CD4-positive, alpha-beta T cell (primary cell): ENCODE results near the gene PRF1. TPM values are rescaled to one million over a fixed set of nuclear protein-coding genes. Genes with fewer than 3 reads are reported as not detected.

Experiments used
- ATAC-seq: fragments of 200-7000 bp; cut with Tn5 transposase; one replicate; pipeline ENCODE4 v1.10.0; 2022; ENCODE audit warnings: mild to moderate bottlenecking; ENCODE audit not compliant: poor library complexity
- CTCF ChIA-PET: fragments of 350-600 bp; sonication (Branson Sonifier 250); formaldehyde crosslinking; loops from one replicate; lab custom pipeline; 2021; ENCODE audit warnings: antibody characterized with exemption, inconsistent platforms; lab: Charles Lee
- POLR2A ChIA-PET: fragments of 350-600 bp; sonication (Branson Sonifier 250); formaldehyde crosslinking; loops from one replicate; lab custom pipeline; 2021; ENCODE audit warnings: antibody characterized with exemption, inconsistent platforms; lab: Charles Lee
- DNase-seq, 14 experiments: peaks; one replicate each; pipeline ENCODE4 v3.0.0-alpha.2; 2013 to 2020; ENCODE audit warnings: mixed read lengths in 2 of 14
- H3K27ac ChIP-seq, 2 donors: one replicate each; pipeline versions ENCODE4 v1.5.1 to v1.7.0; 2013; ENCODE audit warnings: low read length in 2 of 2, low read depth in 1 of 2, mild to moderate bottlenecking in 1 of 2
- H3K27me3 ChIP-seq, 2 experiments: 1 replicate in 1 of 2; 2 replicates in 1 of 2; pipeline versions ENCODE4 v1.6.1 to v1.7.0; 2013; ENCODE audit warnings: low read length in 2 of 2, control low read depth in 1 of 2, mild to moderate bottlenecking in 1 of 2, moderate library complexity in 1 of 2; ENCODE audit not compliant: insufficient read depth in 2 of 2, control insufficient read depth in 1 of 2
- H3K36me3 ChIP-seq: one replicate; pipeline ENCODE4 v1.6.1; 2013; ENCODE audit warnings: low read length, control low read depth; ENCODE audit not compliant: insufficient read depth
- H3K4me1 ChIP-seq: one replicate; pipeline ENCODE4 v1.6.1; 2013; ENCODE audit warnings: low read length, control low read depth; ENCODE audit not compliant: insufficient read depth
- H3K4me3 ChIP-seq: one replicate; pipeline ENCODE4 v1.5.1; 2013; ENCODE audit warnings: mild to moderate bottlenecking, low read length, moderate library complexity
- H3K9me3 ChIP-seq, 2 experiments: 1 replicate in 1 of 2; 2 replicates in 1 of 2; pipeline versions ENCODE4 v1.6.1 to v1.7.0; 2013; ENCODE audit warnings: low read length in 2 of 2, mild to moderate bottlenecking in 2 of 2, control low read depth in 1 of 2, moderate library complexity in 1 of 2; ENCODE audit not compliant: control insufficient read depth in 1 of 2, insufficient read depth in 1 of 2
- H3K27ac Mint-ChIP-seq: one replicate; pipeline ENCODE4 v1.8.0; 2020; ENCODE audit warnings: mixed read lengths
- H3K27me3 Mint-ChIP-seq: one replicate; pipeline ENCODE4 v1.8.0; 2021; ENCODE audit warnings: mixed read lengths
- H3K36me3 Mint-ChIP-seq: one replicate; pipeline ENCODE4 v1.8.0; 2021; ENCODE audit warnings: low read depth, mixed read lengths
- H3K4me1 Mint-ChIP-seq: one replicate; pipeline ENCODE4 v1.8.0; 2021; ENCODE audit warnings: low read depth, mixed read lengths
- H3K4me3 Mint-ChIP-seq: one replicate; pipeline ENCODE4 v1.8.0; 2020; ENCODE audit warnings: mild to moderate bottlenecking, mixed read lengths
- H3K9me3 Mint-ChIP-seq: one replicate; pipeline ENCODE4 v1.8.0; 2020; ENCODE audit warnings: mixed read lengths
- intact Hi-C, 2 experiments: fragments of 100-400 bp; cut with DNase I in 1 of 2; cut with micrococcal nuclease in 1 of 2; formaldehyde crosslinking; loops; one replicate each; pipeline versions ENCODE4 v1.15.1 to v1.9.0; 2023 to 2025; cut with DNase I, micrococcal nuclease
- total RNA-seq, 174 experiments: library from RNA in 2 of 174; stranded (reverse) in 2 of 174; gene quantifications; one replicate each; pipeline ENCODE4 v1.2.3 and lab custom pipeline; 2021 to 2026
- TF ChIP-seq, protein P1 (sequence below): fragments of 200-600 bp; IDR thresholded peaks from one replicate; pipeline ENCODE4 v1.8.0; 2022; ENCODE audit warnings: antibody characterized with exemption, mild to moderate bottlenecking

PRF1 gene
- total RNA-seq, 2 experiments from 2014 or later, result 7.4 to 9.4 TPM

DNA sequence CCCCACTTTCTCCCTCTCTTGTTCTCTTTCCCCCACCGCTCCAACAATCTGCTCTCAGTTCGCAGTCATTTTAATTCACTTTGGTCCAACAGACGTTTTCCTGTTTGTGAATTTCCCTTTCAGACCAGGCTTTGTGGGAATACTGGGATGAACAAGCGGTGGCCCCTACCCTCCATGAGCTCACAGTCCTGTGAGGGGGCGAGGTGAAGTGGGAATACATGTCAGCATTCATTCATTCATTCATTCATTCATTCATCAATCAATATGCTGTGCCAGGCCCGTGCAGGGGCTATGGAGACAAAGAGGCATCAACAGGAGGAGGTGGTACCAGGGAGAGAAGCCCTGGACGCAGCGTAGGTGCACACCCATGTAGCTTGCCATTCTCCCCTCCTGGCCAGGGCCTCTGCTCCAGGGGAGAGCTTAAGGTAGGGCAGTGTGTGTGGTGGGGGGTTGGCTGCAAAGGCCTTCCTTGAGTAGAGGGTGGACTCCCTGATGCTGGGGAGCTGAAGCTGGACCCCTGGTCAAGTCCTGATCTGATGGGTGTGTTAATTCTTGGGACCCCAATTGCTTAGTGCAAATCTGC, 16.1 kb downstream of the PRF1 start:
- CTCF ChIA-PET, result interaction anchor here (1.1 kb wide), 1 partner anchor 11 kb away, joined by 3 read pairs; no protein-coding TSS in a partner anchor
- H3K27ac ChIP-seq, result no peak overlapping the region
- H3K36me3 ChIP-seq, result no peaks in the 10 kb centered on the region
- ATAC-seq (no peak), DNase-seq (peak in 1 of 14 experiments; percentile 22)
- H3K4me3 ChIP-seq, result no peak overlapping the region
- peaks cover 4% of the 10 kb centered on the region for H3K4me1 ChIP-seq
- no peaks in the 10 kb centered on the region for H3K9me3 ChIP-seq
- H3K4me3 Mint-ChIP-seq, result no peak overlapping the region
- H3K27me3 Mint-ChIP-seq, result no peaks in the 10 kb centered on the region
- no peaks in the 10 kb centered on the region for H3K4me1 Mint-ChIP-seq
- intact Hi-C loops, result no loop called here
- POLR2A ChIA-PET, result interaction anchor here (1.8 kb wide), 1 partner anchor 16 kb away, joined by 6 read pairs; the partner anchor contains the start of gene PRF1
- H3K36me3 Mint-ChIP-seq, result no peaks in the 10 kb centered on the region
- H3K9me3 Mint-ChIP-seq, result no peaks in the 10 kb centered on the region
- TF ChIP-seq, protein P1, sequence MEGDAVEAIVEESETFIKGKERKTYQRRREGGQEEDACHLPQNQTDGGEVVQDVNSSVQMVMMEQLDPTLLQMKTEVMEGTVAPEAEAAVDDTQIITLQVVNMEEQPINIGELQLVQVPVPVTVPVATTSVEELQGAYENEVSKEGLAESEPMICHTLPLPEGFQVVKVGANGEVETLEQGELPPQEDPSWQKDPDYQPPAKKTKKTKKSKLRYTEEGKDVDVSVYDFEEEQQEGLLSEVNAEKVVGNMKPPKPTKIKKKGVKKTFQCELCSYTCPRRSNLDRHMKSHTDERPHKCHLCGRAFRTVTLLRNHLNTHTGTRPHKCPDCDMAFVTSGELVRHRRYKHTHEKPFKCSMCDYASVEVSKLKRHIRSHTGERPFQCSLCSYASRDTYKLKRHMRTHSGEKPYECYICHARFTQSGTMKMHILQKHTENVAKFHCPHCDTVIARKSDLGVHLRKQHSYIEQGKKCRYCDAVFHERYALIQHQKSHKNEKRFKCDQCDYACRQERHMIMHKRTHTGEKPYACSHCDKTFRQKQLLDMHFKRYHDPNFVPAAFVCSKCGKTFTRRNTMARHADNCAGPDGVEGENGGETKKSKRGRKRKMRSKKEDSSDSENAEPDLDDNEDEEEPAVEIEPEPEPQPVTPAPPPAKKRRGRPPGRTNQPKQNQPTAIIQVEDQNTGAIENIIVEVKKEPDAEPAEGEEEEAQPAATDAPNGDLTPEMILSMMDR, result no peak
- H3K27me3 ChIP-seq, result no peaks in the 10 kb centered on the region
- no peak overlapping the region for H3K27ac Mint-ChIP-seq

DNA sequence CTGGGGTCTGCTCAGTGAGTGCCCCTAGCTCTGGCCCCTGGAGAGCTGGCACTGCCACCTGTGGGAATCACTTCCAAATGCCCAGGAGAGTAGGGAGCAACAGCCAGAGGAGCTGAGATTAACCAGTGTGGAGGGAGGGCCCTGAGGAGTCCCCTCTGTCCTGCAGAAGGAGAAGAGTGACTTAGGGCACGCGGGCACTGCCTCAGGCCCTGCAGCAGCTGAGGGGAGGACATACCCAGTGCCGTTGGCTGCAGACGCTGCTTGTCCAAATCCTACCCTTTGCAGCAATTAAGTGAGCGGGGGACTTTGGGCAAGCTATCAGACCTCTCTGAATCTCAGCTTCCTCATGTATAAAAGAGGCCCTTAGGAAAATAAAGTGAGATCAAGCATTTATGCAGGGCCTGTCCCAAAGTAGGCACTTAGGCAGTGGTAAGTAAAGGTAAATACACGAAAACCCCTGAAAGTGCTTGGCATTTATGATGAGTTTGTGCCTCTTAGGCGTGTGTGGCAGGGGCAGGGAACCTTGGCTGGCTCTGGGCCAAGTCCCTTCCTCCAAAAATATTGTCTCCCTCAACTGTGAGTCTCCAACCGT, 16.9 kb downstream of the PRF1 start:
- Mint-ChIP-seq H3K27me3 (no peaks in the 10 kb centered on the region), H3K4me1 (no peaks in the 10 kb centered on the region), H3K4me3 (no peak overlapping the region), H3K36me3 (no peaks in the 10 kb centered on the region), H3K27ac (no peak overlapping the region), H3K9me3 (no peaks in the 10 kb centered on the region)
- DNase-seq (peak in 1 of 14 experiments; percentile 23), ATAC-seq (no peak)
- Histone ChIP-seq H3K27me3 (no peaks in the 10 kb centered on the region), H3K36me3 (no peaks in the 10 kb centered on the region), H3K4me3 (no peak overlapping the region), H3K27ac (no peak overlapping the region), H3K4me1 (peaks cover 4% of the 10 kb centered on the region), H3K9me3 (no peaks in the 10 kb centered on the region)
- ChIA-PET POLR2A (interaction anchor here (1.8 kb wide), 1 partner anchor 17 kb away, joined by 6 read pairs; the partner anchor contains the start of gene PRF1), CTCF (interaction anchor here (1.1 kb wide), 1 partner anchor 12 kb away, joined by 3 read pairs; no protein-coding TSS in a partner anchor)
- intact Hi-C loops, result no loop called here
- TF ChIP-seq, protein P1, result no peak

DNA sequence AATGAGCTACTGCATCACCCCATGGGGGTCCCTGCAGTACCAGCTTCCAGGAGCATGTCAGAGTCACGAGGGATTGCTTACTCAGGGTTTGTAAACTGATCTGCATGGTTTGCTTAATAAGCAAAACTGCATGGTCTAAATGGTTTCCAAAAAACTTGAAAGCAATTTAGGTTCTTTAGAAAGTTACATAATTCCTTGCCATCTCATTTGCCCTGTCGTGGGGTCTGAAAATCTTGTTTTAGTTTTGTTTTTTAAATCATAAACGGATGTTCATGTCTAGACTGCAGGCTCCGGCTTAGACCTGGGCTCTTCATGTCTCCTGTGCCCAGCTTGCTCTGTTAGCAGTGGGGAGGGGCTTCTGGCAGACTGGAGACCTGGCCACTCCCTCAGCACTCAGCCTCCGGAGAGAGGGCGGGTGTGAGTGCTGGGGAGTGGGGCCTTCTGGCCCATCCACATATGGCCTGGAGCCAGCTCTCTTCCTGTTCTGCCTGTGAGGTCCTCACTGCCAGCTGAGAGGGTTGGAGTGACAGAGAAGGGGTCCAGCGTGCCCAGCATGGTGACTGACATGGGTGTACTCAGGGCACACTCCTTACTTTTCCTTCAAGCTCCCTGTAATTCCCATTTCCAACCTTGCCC, 17.5 kb downstream of the PRF1 start:
- ATAC-seq (peak; percentile 94), DNase-seq (peak in 2 of 14 experiments; percentile 18 to 30)
- no peaks in the 10 kb centered on the region for H3K36me3 ChIP-seq
- ChIA-PET CTCF (no interaction called here), POLR2A (interaction anchor here (1.8 kb wide), 1 partner anchor 17 kb away, joined by 6 read pairs; the partner anchor contains the start of gene PRF1)
- H3K4me3 ChIP-seq, result no peak overlapping the region
- H3K4me1 ChIP-seq, result peaks cover 4% of the 10 kb centered on the region
- H3K27me3 ChIP-seq, result no peaks in the 10 kb centered on the region
- Mint-ChIP-seq H3K4me3 (no peak overlapping the region), H3K4me1 (peaks cover 3% of the 10 kb centered on the region), H3K36me3 (no peaks in the 10 kb centered on the region), H3K27ac (no peak overlapping the region), H3K27me3 (no peaks in the 10 kb centered on the region), H3K9me3 (no peaks in the 10 kb centered on the region)
- no peak overlapping the region for H3K27ac ChIP-seq
- TF ChIP-seq, protein P1, result no peak
- no peaks in the 10 kb centered on the region for H3K9me3 ChIP-seq
- intact Hi-C loops, result no loop called here
